GM12878 (cell line): ENCODE results near the gene DLX1. TPM values are rescaled to one million over a fixed set of nuclear protein-coding genes. Genes with fewer than 3 reads are reported as not detected.

Source experiments
- ATAC-seq: fragments of 200-7000 bp; cut with Tn5 transposase; 3 replicates; pipeline ENCODE4 v1.9.1; 2020; ENCODE audit warnings: mild to moderate bottlenecking, moderate library complexity
- BruUV-seq: library from RNA; stranded (reverse); fragments of 400-500 nt; replicated peaks from 2 replicates; lab custom pipeline; 2021; lab: Mats Ljungman, UMichigan
- CTCF ChIA-PET: fragments of 300-600 bp; sonication (Branson Sonifier 250); formaldehyde crosslinking; extraction: SDS; loops from one replicate; lab custom pipeline; 2021; ENCODE audit warnings: inconsistent platforms; lab: Yijun Ruan, JAX
- POLR2A ChIA-PET: fragments of 350-600 bp; formaldehyde crosslinking; extraction: SDS; loops from one replicate; lab custom pipeline; 2021; ENCODE audit warnings: inconsistent platforms; lab: Charles Lee
- RAD21 ChIA-PET: fragments of 300-600 bp; sonication (Branson Sonifier 250); formaldehyde crosslinking; loops from one replicate; lab custom pipeline; 2023; ENCODE audit warnings: antibody characterized with exemption; ENCODE audit not compliant: unreplicated experiment; lab: Charles Lee
- SMC1A ChIA-PET: fragments of 300-600 bp; sonication (Branson Sonifier 250); formaldehyde crosslinking; loops from one replicate; lab custom pipeline; 2023; ENCODE audit not compliant: unreplicated experiment, uncharacterized antibody; lab: Charles Lee
- DNase-seq: peaks from one replicate; pipeline ENCODE4 v3.0.0-alpha.2; 2011; ENCODE audit warnings: low read depth, low spot score
- FAIRE-seq: peaks from 3 replicates; lab custom pipeline; 2011; peaks lifted over from hg19 to GRCh38; lab: Jason Lieb, UNC
- H2AFZ ChIP-seq: 2 replicates; pipeline ENCODE4 v1.6.0; 2011; ENCODE audit warnings: low read depth, low read length, control low read depth; ENCODE audit not compliant: control insufficient read depth
- H3K27ac ChIP-seq: 2 replicates; pipeline ENCODE4 v1.5.1; 2011; ENCODE audit warnings: control low read depth; ENCODE audit not compliant: control insufficient read depth, insufficient read depth
- H3K27me3 ChIP-seq, 2 experiments: replicated peaks in 1 of 2; 2 replicates each; pipeline versions ENCODE4 v1.6.0 to v1.6.1; 2011; ENCODE audit warnings: low read length in 1 of 2; ENCODE audit not compliant: control insufficient read depth in 2 of 2, insufficient read depth in 2 of 2
- H3K36me3 ChIP-seq, 2 experiments: 2 replicates each; pipeline ENCODE4 v1.5.1; 2011; ENCODE audit warnings: low read length in 1 of 2; ENCODE audit not compliant: control insufficient read depth in 2 of 2, insufficient read depth in 2 of 2
- H3K4me1 ChIP-seq: 2 replicates; pipeline ENCODE4 v1.6.1; 2011; ENCODE audit warnings: mild to moderate bottlenecking, low read length, moderate library complexity, mixed read lengths; ENCODE audit not compliant: control insufficient read depth, insufficient read depth
- H3K4me2 ChIP-seq: 2 replicates; pipeline ENCODE4 v1.6.0; 2011; ENCODE audit warnings: control low read depth; ENCODE audit not compliant: control insufficient read depth, insufficient read depth
- H3K4me3 ChIP-seq: fragments of 200-600 bp; sonication (generic); 2 replicates; pipeline ENCODE4 v1.5.1; 2016
- H3K79me2 ChIP-seq: 2 replicates; pipeline ENCODE4 v1.6.0; 2011; ENCODE audit warnings: low read length; ENCODE audit not compliant: control insufficient read depth, insufficient read depth
- H3K9ac ChIP-seq: 2 replicates; pipeline ENCODE4 v1.8.0; 2011; ENCODE audit warnings: low read length, control low read depth, mixed read lengths; ENCODE audit not compliant: control insufficient read depth, insufficient read depth
- H3K9me3 ChIP-seq: replicated peaks from 3 replicates; pipeline ENCODE4 v1.5.1; 2011; ENCODE audit warnings: mild to moderate bottlenecking, low read length; ENCODE audit not compliant: control insufficient read depth, insufficient read depth
- H4K20me1 ChIP-seq: 2 replicates; pipeline ENCODE4 v1.6.0; 2011; ENCODE audit not compliant: control insufficient read depth, insufficient read depth
- BCL11A ChIP-seq: IDR thresholded peaks from 2 replicates; pipeline ENCODE4 v1.6.1; 2011; ENCODE audit warnings: low read depth, low read length
- CHD1 ChIP-seq: IDR thresholded peaks from 2 replicates; pipeline ENCODE4 v1.6.1; 2012; ENCODE audit warnings: low read depth, low read length, improper control_type of control experiment
- E2F8 ChIP-seq: fragments of 450-650 bp; IDR thresholded peaks from 2 replicates; pipeline ENCODE4 v1.6.1; 2018; ENCODE audit warnings: mild to moderate bottlenecking, low read depth, moderate library complexity; ENCODE audit not compliant: partially characterized antibody
- MTA2 ChIP-seq: fragments of 450-650 bp; IDR thresholded peaks from 2 replicates; pipeline ENCODE4 v1.6.1; 2016; ENCODE audit warnings: low read depth, mild to moderate bottlenecking, moderate library complexity
- NFYA ChIP-seq: IDR thresholded peaks from 2 replicates; pipeline ENCODE4 v1.6.1; 2011; ENCODE audit warnings: low read depth, mild to moderate bottlenecking, low read length, improper control_type of control experiment, borderline replicate concordance
- NR2C2 ChIP-seq: IDR thresholded peaks from 2 replicates; pipeline ENCODE4 v1.6.1; 2011; ENCODE audit warnings: borderline replicate concordance, low read depth; ENCODE audit not compliant: control insufficient read depth, insufficient read length
- PRDM15 ChIP-seq: fragments of 450-650 bp; formaldehyde crosslinking; IDR thresholded peaks from 2 replicates; pipeline ENCODE4 v1.4.0; 2020; ENCODE audit warnings: mild to moderate bottlenecking, moderate library complexity
- SMAD1 ChIP-seq: fragments of 450-650 bp; IDR thresholded peaks from 2 replicates; pipeline ENCODE4 v1.6.1; 2018; ENCODE audit warnings: mild to moderate bottlenecking, low read depth; ENCODE audit not compliant: partially characterized antibody
- STAT3 ChIP-seq: IDR thresholded peaks from 2 replicates; pipeline ENCODE4 v1.6.1; 2011; ENCODE audit warnings: low read depth, low read length, improper control_type of control experiment
- SUPT20H ChIP-seq: IDR thresholded peaks from 2 replicates; pipeline ENCODE4 v1.6.1; 2011; ENCODE audit warnings: low read depth, mild to moderate bottlenecking, low read length, moderate library complexity, borderline replicate concordance; ENCODE audit not compliant: control insufficient read depth
- TAF1 ChIP-seq: IDR thresholded peaks from 2 replicates; pipeline ENCODE4 v1.6.1; 2011; ENCODE audit warnings: mild to moderate bottlenecking, low read depth, low read length, borderline replicate concordance
- TARDBP ChIP-seq: IDR thresholded peaks from 2 replicates; pipeline ENCODE4 v1.6.1; 2016; ENCODE audit warnings: borderline replicate concordance
- ZBTB11 ChIP-seq: fragments of 450-650 bp; formaldehyde crosslinking; IDR thresholded peaks from 2 replicates; pipeline ENCODE4 v1.5.0; 2022; ENCODE audit warnings: mild to moderate bottlenecking, missing genetic modification characterization
- ZNF622 ChIP-seq: fragments of 450-650 bp; IDR thresholded peaks from 2 replicates; pipeline ENCODE4 v1.6.1; 2017; ENCODE audit warnings: mild to moderate bottlenecking, inconsistent platforms
- ZSCAN29 ChIP-seq: fragments of 450-650 bp; IDR thresholded peaks from 2 replicates; pipeline ENCODE4 v1.6.1; 2017; ENCODE audit warnings: mild to moderate bottlenecking, moderate library complexity
- WGBS: methylation state at CpG from one replicate; pipeline ENCODE4 v1.1.6; 2016; ENCODE audit warnings: low lambda C conversion rate; ENCODE audit not compliant: insufficient replicate concordance, insufficient coverage; ENCODE audit errors: missing lambda C conversion rate; 5-methylcytosine and 5-hydroxymethylcytosine counted together
- in situ Hi-C: fragments of 300-500 bp; cut with MboI; formaldehyde crosslinking; loops from 9 replicates; pipeline ENCODE4 v1.14.3; 2018; ENCODE audit warnings: mixed read lengths
- intact Hi-C: fragments of 100-400 bp; cut with micrococcal nuclease; formaldehyde crosslinking; loops from one replicate; pipeline ENCODE4 v1.14.2; 2022; ENCODE audit not compliant: unreplicated experiment
- polyA plus RNA-seq, 11 experiments: library from polyadenylated mRNA; depleted of rRNA in 4 of 11; unstranded in 6 of 11; stranded (reverse) in 5 of 11; fragments of >200 nt; fragmentation: Nextera tagmentation in 4 of 11; fragmentation: Illumina TruSeq in 1 of 11; extraction: Ambion mirVana in 4 of 11; extraction: Trizol in 1 of 11; gene quantifications; 1 replicate in 1 of 11; 2 replicates in 10 of 11; pipeline versions ENCODE4 v1.2.1 to v1.2.3, GENCODE V29; 2011 to 2016; ENCODE audit warnings: inconsistent platforms in 2 of 11, missing spikeins in 2 of 11, low read depth in 1 of 11
- total RNA-seq, 4 experiments: library from RNA; depleted of rRNA in 3 of 4; stranded (reverse); fragments of >200 nt in 3 of 4; fragmentation: Illumina TruSeq in 1 of 4; extraction: Trizol in 1 of 4; gene quantifications; 2 replicates each; pipeline versions ENCODE4 v1.2.1 to v1.2.3, GENCODE V29; 2013 to 2021

Gene DLX1
- total and polyA plus RNA-seq, 10 of the 15 experiments (the other 5 are each of a cell fraction or from before 2014, with no cell fraction given), result 0.06 TPM; not detected in 9

- no peak for DNase-seq
- RAD21 ChIA-PET, result no interaction called here
- Histone ChIP-seq H3K4me2 (no peak overlapping the region), H2AFZ (no peak overlapping the region), H3K79me2 (no peaks in the 10 kb centered on the region), H3K36me3 (no peaks in the 10 kb centered on the region), H3K27me3 (no peaks in the 10 kb centered on the region), H3K4me3 (no peak overlapping the region), H3K9ac (no peak overlapping the region), H4K20me1 (no peaks in the 10 kb centered on the region), H3K27ac (no peak overlapping the region), H3K4me1 (no peaks in the 10 kb centered on the region), H3K9me3 (no peaks in the 10 kb centered on the region)
- intact Hi-C loops, result no loop called here
- SMC1A ChIA-PET, result interaction anchor here (0.6 to 1.7 kb wide), 6 partner anchors 9 to 139 kb away, joined by 3 to 8 read pairs (median 4); no protein-coding TSS in a partner anchor
- ATAC-seq, result no peak
- FAIRE-seq, result no peak
- no peak for TF ChIP-seq TAF1
- TF ChIP-seq NR2C2, result no peak
- no peak for TF ChIP-seq NFYA
- no peak for TF ChIP-seq ZBTB11 (CRISPR knock-in tag)
- no peak for TF ChIP-seq ZSCAN29
- TF ChIP-seq STAT3, result no peak
- TF ChIP-seq TARDBP, result no peak
- TF ChIP-seq E2F8, result no peak
- TF ChIP-seq MTA2, result no peak
- TF ChIP-seq ZNF622, result no peak
- no peak for TF ChIP-seq PRDM15 (CRISPR knock-in tag)
- no peak for TF ChIP-seq BCL11A
- no peak for TF ChIP-seq CHD1
- no peak for TF ChIP-seq SMAD1
- TF ChIP-seq SUPT20H, result no peak
- BruUV-seq, result no TSS peak
- CTCF ChIA-PET, result interaction anchor here (1.1 to 1.5 kb wide), 7 partner anchors 12 to 424 kb away, joined by 3 to 6 read pairs (median 4); no protein-coding TSS in a partner anchor
- in situ Hi-C loops, result no loop called here
- POLR2A ChIA-PET, result interaction anchor here (0.6 kb wide), 1 partner anchor 664 kb away, joined by 5 read pairs; no protein-coding TSS in a partner anchor
- WGBS, result 85% methylated on average over 3 of the region's 3 CpGs
Measured at GRCh38 chr2:172038121-172038520, 47.2 kb upstream of the DLX1 start.
